ENCODE data around the gene IGFBP5.

The IGFBP5 gene

GRCh38 chr2:216665717-216666116, 29.6 kb downstream of the IGFBP5 start:
- TF ChIP-seq, protein P1, sequence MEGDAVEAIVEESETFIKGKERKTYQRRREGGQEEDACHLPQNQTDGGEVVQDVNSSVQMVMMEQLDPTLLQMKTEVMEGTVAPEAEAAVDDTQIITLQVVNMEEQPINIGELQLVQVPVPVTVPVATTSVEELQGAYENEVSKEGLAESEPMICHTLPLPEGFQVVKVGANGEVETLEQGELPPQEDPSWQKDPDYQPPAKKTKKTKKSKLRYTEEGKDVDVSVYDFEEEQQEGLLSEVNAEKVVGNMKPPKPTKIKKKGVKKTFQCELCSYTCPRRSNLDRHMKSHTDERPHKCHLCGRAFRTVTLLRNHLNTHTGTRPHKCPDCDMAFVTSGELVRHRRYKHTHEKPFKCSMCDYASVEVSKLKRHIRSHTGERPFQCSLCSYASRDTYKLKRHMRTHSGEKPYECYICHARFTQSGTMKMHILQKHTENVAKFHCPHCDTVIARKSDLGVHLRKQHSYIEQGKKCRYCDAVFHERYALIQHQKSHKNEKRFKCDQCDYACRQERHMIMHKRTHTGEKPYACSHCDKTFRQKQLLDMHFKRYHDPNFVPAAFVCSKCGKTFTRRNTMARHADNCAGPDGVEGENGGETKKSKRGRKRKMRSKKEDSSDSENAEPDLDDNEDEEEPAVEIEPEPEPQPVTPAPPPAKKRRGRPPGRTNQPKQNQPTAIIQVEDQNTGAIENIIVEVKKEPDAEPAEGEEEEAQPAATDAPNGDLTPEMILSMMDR (IDR thresholded peaks at IDR 0.05; ENCODE audit: low read depth, low read length, missing control alignments), result no peak
- in situ Hi-C loops (cut with HindIII; ENCODE audit: low sequenced_read_pairs), result no loop called here
- no peak overlapping the region for H3K4me3 ChIP-seq (ENCODE audit: low read depth, low read length)
- DNase-seq (ENCODE audit: low read depth), result no peak

DNA sequence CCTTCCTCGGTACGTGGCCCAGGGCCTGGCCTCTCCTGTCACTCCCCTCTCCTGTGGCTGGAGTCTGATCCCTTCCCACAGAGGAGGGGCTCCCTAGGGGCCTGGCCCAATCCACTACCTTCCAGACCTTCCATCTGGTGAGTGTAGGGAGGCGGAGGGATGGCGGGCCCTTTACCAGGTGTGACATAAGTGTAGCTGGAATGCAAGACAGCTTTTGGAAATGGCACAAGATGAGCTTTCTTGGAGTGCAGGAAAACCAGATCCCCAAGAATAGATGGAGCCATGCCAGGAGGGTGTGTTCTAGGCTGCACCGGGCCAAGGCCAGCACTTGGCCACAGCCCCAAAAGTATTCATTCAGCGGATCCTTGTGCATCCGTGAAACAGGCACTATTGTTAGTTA, 30.1 kb downstream of the IGFBP5 start:
- in situ Hi-C loops (cut with HindIII; ENCODE audit: low sequenced_read_pairs), result no loop called here
- no peak for DNase-seq (ENCODE audit: low read depth)
- TF ChIP-seq, protein P1 (IDR thresholded peaks at IDR 0.05; ENCODE audit: low read depth, low read length, missing control alignments), result no peak
- H3K4me3 ChIP-seq (ENCODE audit: low read depth, low read length), result no peak overlapping the region

DNA sequence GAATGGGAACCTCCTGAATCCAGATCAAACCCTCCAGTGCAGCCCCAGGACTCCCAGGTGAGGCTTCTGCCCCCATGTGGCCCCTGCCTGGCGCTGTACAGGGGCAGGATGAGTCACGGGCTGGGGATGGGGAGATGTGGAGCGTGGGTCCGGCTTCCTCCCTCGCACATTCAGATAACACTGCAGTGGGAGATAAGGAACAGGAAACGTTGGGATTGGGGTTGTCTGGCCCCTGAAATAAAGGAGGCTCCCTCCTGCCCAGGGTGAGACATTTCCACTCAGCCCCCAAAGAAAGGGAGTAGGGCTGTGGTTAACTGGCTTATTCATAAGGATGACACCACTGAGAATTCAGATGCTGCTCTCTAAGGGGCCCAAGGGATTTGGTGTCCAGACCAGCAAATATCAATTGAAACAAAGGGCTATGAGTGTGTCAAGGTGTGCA, 30.7 kb downstream of the IGFBP5 start:
- no peak overlapping the region for H3K4me3 ChIP-seq (ENCODE audit: low read depth, low read length)
- in situ Hi-C loops (cut with HindIII; ENCODE audit: low sequenced_read_pairs), result no loop called here
- TF ChIP-seq, protein P1 (IDR thresholded peaks at IDR 0.05; ENCODE audit: low read depth, low read length, missing control alignments), result peak; percentile 33
- no peak for DNase-seq (ENCODE audit: low read depth)

DNA sequence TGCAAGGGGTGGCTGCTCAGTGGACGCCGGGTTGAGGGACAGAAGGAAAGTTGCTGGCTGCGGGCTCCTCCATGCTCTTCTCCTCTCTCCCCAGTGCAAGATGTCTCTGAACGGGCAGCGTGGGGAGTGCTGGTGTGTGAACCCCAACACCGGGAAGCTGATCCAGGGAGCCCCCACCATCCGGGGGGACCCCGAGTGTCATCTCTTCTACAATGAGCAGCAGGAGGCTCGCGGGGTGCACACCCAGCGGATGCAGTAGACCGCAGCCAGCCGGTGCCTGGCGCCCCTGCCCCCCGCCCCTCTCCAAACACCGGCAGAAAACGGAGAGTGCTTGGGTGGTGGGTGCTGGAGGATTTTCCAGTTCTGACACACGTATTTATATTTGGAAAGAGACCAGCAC, 31.5 kb downstream of the IGFBP5 start:
- no peak overlapping the region for H3K4me3 ChIP-seq (ENCODE audit: low read depth, low read length)
- in situ Hi-C loops (cut with HindIII; ENCODE audit: low sequenced_read_pairs), result no loop called here
- no peak for DNase-seq (ENCODE audit: low read depth)
- TF ChIP-seq, protein P1 (IDR thresholded peaks at IDR 0.05; ENCODE audit: low read depth, low read length, missing control alignments), result no peak

- TF ChIP-seq, protein P1 (IDR thresholded peaks at IDR 0.05; ENCODE audit: low read depth, low read length, missing control alignments), result no peak
- in situ Hi-C loops (cut with HindIII; ENCODE audit: low sequenced_read_pairs), result no loop called here
- DNase-seq (ENCODE audit: low read depth), result no peak
- H3K4me3 ChIP-seq (ENCODE audit: low read depth, low read length), result no peak overlapping the region
Measured at GRCh38 chr2:216663106-216663505, 32.2 kb downstream of the IGFBP5 start.

- in situ Hi-C loops (cut with HindIII; ENCODE audit: low sequenced_read_pairs), result no loop called here
- TF ChIP-seq, protein P1 (IDR thresholded peaks at IDR 0.05; ENCODE audit: low read depth, low read length, missing control alignments), result no peak
- no peak for DNase-seq (ENCODE audit: low read depth)
- no peak overlapping the region for H3K4me3 ChIP-seq (ENCODE audit: low read depth, low read length)
Measured at GRCh38 chr2:216661639-216662375, 33.5 kb downstream of the IGFBP5 start.
